KOPT-K1 (cell line): ENCODE results near the gene CLDN8.

Source experiments
- H3K27ac ChIP-seq: fragments of 200-600 bp; sonication (generic); 2 replicates; pipeline ENCODE4 v1.5.1; 2016; ENCODE audit warnings: antibody characterized with exemption, mild to moderate bottlenecking, low read depth, low read length; ENCODE audit not compliant: poor library complexity, severe bottlenecking
- H3K36me3 ChIP-seq: fragments of 200-600 bp; sonication (generic); 2 replicates; pipeline ENCODE4 v1.5.1; 2017; ENCODE audit warnings: antibody characterized with exemption, mild to moderate bottlenecking, low read length, moderate library complexity; ENCODE audit not compliant: insufficient read depth
- H3K9me3 ChIP-seq: fragments of 200-600 bp; sonication (generic); 2 replicates; pipeline ENCODE4 v1.5.1; 2017; ENCODE audit warnings: antibody characterized with exemption, low read length, mild to moderate bottlenecking; ENCODE audit not compliant: insufficient read depth, poor library complexity, severe bottlenecking

Gene CLDN8

DNA sequence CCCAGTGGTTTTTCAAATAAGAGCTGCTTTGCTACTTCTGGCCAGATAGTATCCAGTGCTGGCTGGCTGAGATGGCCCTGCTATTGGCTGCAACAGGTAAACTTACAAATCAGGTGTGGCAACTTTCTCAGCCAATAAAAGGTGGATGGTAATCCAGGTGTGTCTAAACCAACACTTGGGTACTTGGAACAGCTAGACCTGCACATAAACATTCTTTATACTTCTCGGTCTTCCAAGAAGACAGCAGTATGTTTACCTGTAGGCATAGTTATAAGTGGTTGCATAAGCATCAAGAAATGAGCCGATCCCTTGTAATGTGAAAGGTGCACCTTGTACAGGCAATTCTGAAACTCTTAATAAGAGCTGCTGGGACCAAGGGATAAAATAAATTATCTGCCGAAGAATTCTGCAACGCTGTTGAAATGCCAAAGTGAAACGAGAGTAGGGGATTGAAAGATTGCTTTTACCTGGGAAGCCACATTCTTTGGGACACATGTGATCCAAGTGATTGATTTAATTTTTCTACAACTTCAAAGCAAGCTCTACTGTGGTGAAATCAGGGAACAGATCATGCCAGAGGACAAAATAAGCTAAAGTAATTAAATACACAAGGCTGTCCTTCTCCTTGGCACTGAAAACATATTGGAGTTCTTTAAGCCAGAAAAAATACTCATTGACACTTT, at the start of gene CLDN8:
TSS of gene CLDN8 (minus strand) at position 57 of the 683 bp plus-strand sequence. CDS start 172 bp downstream, outside the sequence.
- H3K9me3 ChIP-seq: no peaks in the 10 kb centered on the region
- H3K36me3 ChIP-seq: no peaks in the 10 kb centered on the region
- H3K27ac ChIP-seq: no peak within 1 kb of the TSS

DNA sequence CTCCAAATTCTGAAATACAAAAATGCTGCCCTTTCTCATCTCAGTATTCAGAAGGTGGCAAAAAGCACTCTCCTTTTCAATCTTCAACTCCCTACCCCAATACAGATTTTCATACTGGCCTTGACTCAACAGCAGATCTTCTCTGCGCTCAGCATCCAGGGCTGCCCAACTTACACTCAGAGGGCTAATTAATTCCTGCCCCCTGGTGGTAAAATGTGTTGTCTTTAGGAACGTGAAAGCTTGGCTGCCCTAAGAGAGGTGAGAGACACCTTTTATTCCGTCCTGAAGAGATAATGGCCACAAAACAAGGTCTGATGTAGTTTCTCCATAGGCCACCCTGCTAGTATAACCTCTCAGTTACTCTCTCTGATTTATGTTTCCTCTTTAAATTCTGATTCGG, 41.9 kb upstream of the CLDN8 start:
- no peaks in the 10 kb centered on the region for H3K36me3 ChIP-seq
- H3K27ac ChIP-seq: no peak overlapping the region
- no peaks in the 10 kb centered on the region for H3K9me3 ChIP-seq

DNA sequence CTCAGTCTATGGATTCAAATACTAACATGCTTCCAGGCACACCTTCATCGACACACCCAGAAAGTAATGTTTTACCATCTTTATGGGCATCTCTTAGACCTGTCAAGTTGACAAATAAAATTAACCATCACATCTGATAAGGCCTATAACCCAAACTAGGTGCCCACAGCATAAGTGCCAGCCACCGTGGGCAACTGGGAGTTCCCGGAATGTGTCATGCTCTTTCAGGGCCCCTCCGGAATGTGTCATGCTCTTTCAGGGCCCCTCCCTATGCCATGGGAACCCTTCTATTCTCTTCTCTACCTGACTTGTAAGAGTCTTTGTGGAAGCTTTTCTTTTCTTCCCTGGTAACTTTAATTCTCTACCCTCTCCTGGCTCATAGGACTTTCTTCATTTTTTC, 40.2 kb upstream of the CLDN8 start:
- H3K36me3 ChIP-seq: no peaks in the 10 kb centered on the region
- H3K9me3 ChIP-seq: no peaks in the 10 kb centered on the region
- H3K27ac ChIP-seq: no peak overlapping the region

DNA sequence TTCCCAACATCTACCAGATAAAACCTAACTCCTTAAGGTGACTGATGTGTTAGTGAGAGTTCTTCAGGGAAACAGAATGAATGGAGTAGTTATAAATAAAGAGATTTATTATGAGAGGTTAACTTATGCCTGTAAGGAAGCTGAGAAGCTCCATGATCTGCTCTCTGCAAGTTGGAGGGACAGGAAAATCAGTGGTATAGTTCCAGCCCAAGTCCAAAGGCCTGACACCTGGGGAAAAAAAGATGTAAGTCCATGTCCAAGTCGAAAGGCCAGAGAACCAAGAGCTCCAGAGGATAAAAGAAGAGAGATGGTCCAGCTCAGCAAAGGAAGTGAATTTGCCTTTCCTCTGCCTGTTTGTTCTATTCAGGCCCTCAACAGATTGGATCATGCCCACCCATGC, 39.8 kb upstream of the CLDN8 start:
- no peaks in the 10 kb centered on the region for H3K36me3 ChIP-seq
- H3K27ac ChIP-seq: no peak overlapping the region
- no peaks in the 10 kb centered on the region for H3K9me3 ChIP-seq

DNA sequence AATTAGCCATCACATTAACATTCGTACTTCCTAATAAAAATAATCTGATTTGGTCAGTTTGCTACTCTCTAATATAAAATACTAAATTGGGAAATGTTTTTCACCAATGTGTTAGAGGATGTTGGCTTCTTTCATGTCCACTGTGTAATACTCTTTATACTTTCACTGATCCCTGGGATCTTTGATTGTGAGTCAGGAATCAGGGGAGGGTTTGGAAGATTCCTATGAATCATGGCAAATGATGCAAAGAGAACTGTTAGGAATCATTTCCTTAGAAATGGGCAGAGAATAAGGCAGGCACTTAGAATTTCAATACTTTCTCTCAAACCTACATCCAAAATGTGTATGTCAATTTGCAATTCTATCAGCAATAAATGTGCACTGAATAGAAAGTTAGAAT, 35.9 kb upstream of the CLDN8 start:
- H3K27ac ChIP-seq: no peak overlapping the region
- no peaks in the 10 kb centered on the region for H3K9me3 ChIP-seq
- H3K36me3 ChIP-seq: no peaks in the 10 kb centered on the region

DNA sequence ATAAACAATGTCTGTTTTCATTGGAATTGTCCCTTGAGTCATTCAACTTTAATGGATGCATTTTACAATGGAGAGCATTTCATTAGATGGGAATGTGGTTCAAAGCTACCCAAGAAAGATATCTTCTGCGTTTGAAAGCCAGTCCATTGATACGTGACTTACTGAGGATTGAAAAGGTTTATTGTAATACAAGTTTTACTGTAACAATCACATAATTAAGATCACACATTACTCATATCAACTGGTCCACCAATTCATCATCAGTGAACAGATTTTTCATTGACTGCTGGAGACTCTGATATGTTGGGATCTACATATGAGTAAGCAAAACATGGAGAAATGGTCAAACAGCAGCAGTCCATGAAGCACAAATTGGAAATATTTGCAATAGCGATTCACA, 34.0 kb upstream of the CLDN8 start:
- Histone ChIP-seq H3K36me3 (no peaks in the 10 kb centered on the region), H3K9me3 (no peaks in the 10 kb centered on the region), H3K27ac (no peak overlapping the region)

DNA sequence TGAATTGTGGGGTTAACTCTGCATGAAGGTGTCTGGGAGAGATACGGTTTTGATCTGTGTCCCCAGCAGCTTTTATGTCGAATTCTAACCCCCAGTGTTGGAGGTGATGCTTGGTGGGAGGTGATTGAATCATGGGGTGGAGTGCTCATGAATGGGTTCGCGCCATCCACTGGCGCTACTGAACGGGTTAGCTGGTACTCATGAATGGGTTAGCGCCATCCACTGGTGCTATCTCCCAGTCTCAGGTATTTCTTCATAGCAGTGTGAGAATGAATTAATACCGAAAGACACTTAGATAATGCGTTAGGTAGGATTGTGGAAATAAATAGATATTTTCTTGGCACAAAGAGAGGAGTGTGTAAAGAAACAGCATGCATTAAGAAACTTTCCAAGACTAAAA, 32.9 kb upstream of the CLDN8 start:
- H3K9me3 ChIP-seq: no peaks in the 10 kb centered on the region
- no peaks in the 10 kb centered on the region for H3K36me3 ChIP-seq
- no peak overlapping the region for H3K27ac ChIP-seq

DNA sequence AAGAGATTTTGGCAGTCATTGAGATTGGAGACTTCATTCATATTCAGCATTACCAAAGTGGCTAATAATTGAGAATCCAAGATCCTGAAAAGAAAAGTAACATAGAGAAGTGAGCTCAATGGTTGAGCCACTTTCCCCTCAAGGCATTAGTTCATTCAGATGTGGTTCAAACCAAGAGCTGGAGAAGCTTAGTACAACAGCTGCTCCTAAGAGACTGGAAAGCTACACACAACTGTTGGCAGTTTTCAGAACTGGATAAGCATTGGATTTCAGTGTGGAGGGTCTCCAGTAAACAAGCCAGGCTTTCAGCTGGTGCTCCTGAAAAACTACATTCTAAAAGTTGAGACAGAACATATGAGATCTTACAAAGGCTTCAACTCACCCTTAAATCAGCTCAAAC, 29.2 kb upstream of the CLDN8 start:
- Histone ChIP-seq H3K36me3 (no peaks in the 10 kb centered on the region), H3K9me3 (no peaks in the 10 kb centered on the region), H3K27ac (no peak overlapping the region)

DNA sequence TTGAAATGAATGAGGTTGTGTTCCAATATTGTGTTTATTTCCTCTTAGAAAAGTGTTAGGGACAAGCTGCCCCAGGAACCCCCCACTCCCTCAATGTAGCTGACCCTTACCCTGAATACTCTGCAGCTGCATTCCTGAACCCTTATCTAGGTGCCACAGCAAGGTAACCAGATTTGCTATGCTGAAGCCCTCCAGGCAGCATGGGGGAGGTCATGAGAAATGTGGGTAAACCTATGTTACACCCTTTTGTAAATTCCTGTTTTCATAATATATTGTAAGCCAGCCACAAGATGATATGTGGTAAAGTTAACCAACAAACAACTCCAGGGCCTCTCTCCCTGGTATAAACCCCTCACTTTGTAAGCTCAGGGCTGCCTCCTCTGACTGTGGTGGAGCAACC, 27.8 kb upstream of the CLDN8 start:
- no peaks in the 10 kb centered on the region for H3K36me3 ChIP-seq
- no peaks in the 10 kb centered on the region for H3K9me3 ChIP-seq
- H3K27ac ChIP-seq: no peak overlapping the region

DNA sequence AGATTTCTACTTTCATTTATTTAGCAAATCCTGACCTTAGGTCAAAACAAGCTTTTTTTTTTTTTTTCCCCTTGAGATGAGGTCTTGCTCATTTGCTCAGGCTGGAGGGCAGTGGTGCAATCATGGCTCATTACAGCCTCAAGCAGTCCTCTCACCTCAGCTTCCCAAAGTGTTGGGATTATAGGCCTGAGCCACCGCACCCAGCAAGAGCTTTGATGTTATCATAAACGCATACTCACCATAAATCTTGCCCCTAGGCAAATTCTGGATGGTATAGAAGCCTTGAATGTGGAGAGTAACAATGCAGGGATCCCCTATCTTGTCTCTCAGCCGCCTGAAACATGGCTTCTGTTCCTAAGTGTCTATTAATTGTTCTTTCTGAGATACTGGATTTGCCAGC, 24.8 kb upstream of the CLDN8 start:
- Histone ChIP-seq H3K36me3 (no peaks in the 10 kb centered on the region), H3K27ac (no peak overlapping the region), H3K9me3 (no peaks in the 10 kb centered on the region)

DNA sequence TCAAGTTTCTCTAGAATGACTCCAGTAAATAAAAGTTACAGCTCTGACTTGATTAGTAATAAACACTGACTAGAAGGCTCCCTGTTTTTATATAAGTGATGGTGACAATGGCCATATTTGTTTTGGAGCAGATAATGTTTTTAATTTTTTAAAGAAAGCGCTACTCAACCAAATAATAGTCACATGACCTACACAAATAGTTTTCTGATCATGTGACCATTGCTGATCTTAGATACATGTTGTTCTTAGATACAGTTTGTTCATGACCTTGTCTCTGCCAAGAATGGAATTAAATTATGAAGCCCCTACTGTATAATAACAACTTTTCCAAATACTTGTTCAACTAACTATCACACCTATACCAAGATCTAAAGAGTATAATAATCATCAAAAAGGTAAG, 22.3 kb upstream of the CLDN8 start:
- no peaks in the 10 kb centered on the region for H3K36me3 ChIP-seq
- no peak overlapping the region for H3K27ac ChIP-seq
- H3K9me3 ChIP-seq: no peaks in the 10 kb centered on the region

DNA sequence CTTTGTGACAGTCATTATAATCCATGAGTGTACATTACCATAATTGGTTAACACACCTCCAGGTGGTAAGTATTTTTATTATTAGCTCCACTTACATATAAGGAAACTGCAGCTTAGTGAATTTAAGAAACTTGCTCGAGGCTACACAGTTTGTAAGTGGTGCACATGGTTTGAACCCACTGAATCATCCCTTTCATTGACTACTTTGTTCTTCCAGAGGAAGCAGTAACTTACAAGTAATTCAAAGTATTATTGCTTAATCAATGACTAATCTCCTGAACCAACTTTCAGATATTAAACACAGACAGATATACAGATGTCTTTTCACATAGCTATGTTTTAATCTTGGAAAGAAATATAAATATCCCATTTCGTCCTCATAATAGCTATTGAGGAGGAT, 18.7 kb upstream of the CLDN8 start:
- Histone ChIP-seq H3K36me3 (no peaks in the 10 kb centered on the region), H3K9me3 (no peaks in the 10 kb centered on the region), H3K27ac (no peak overlapping the region)

DNA sequence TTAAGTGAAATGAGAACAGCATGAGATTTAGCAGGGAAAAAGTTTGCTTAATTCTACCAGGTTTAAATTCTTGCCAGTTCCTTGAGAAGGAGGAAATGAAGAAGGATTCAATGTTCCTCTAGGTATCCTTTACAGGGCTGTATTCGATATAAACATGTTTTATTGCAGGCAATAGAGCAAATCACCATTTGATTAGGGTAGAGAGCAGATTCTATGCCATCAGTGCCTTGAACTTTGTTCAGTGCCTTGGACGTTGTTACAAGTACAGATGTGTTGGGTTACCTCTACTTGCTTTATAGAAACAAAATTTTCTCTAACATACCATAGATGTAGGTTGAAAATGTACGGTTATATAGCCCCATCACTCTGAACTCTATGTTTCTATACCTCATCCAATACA, 18.2 kb upstream of the CLDN8 start:
- no peaks in the 10 kb centered on the region for H3K36me3 ChIP-seq
- H3K9me3 ChIP-seq: no peaks in the 10 kb centered on the region
- no peak overlapping the region for H3K27ac ChIP-seq

DNA sequence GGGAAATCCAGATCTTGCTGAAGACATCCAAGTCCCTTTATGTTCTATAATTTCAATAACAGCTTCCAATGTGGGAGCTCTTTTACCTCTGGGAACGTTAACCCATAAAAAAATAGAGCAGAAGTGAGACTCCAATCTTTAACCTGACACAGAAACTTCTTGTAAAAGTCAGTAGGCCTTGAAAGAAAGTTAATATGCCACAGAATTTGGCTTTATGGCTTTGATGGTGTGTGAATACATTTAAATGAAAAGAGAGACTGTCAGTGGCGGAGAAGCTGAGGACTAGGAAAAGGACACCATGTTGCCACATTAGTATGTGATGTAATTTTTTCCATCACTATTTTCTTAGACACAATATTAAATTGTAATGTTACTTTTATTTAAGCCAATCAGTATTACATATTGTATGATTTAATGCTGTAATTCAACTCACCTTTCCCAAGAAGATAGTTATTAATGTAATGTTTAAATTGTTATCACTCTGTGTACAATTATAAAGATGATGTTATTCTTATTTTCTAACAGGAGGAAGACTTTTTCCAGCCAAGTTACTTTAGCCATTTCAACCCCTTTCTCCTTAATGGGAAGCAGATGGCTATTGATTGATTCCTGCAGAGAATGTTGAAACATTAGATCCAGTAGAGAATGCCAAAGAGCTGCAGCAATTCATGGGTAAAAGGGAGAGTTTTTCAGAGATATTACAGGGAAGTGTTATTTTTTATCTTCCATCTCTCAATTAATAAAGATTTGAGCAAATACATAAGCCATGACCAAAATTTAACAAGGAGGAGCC, 17.5 kb upstream of the CLDN8 start:
- Histone ChIP-seq H3K36me3 (no peaks in the 10 kb centered on the region), H3K27ac (no peak overlapping the region), H3K9me3 (no peaks in the 10 kb centered on the region)

DNA sequence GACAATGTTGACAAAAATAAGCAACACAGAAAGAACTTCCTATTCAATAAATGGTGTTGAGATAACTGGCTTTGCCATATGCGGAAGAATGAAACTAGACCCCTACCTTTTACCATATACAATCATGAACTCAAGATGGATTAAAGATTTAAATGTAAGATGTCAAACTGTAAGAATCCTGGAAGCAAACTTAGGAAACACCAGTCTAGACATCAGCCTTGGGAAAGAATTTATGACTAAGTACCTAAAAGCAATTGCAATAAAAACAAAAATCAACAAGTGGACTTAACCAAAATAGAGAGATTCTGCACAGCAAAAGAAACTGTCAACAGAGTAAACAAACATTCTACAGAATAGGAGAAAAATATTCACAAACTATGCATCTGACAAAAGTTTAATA, 16.1 kb upstream of the CLDN8 start:
- no peaks in the 10 kb centered on the region for H3K36me3 ChIP-seq
- no peak overlapping the region for H3K27ac ChIP-seq
- H3K9me3 ChIP-seq: no peaks in the 10 kb centered on the region
